Activated T-cell treated with anti-CD3 and anti-CD28 coated beads, Interleukin-2, amount 50 U/mL, for 72 hours (primary cell): ENCODE measurements around the gene PCNX1. TPM values are rescaled to one million over a fixed set of nuclear protein-coding genes. Genes with fewer than 3 reads are reported as not detected.
"Not testable (repeated sequence)": the region's sequence is repeated elsewhere in the genome, so short reads cannot be mapped to it uniquely, and the experiment has no call there.

Experiments used
- ATAC-seq, 2 donors: fragments of 150-1000 bp; cut with Tn5 transposase; replicated peaks in 1 of 2; 2 replicates each; pipeline ENCODE4 v1.10.0; 2021; ENCODE audit warnings: moderate library complexity in 2 of 2, mild to moderate bottlenecking in 1 of 2
- DNase-seq, 2 donors: peaks; one replicate each; pipeline ENCODE4 v3.0.0; 2021 to 2022; ENCODE audit warnings: mixed read lengths in 1 of 2
- H3K27ac Mint-ChIP-seq: one replicate; pipeline ENCODE4 v1.8.0; 2022; ENCODE audit warnings: mild to moderate bottlenecking, moderate library complexity, mixed read lengths
- H3K27me3 Mint-ChIP-seq: one replicate; pipeline ENCODE4 v1.8.0; 2022; ENCODE audit warnings: low read depth, mixed read lengths
- H3K36me3 Mint-ChIP-seq, 2 donors: one replicate each; pipeline ENCODE4 v1.8.0; 2022; ENCODE audit warnings: mixed read lengths in 2 of 2, mild to moderate bottlenecking in 1 of 2; ENCODE audit not compliant: insufficient read depth in 2 of 2
- H3K4me1 Mint-ChIP-seq: one replicate; pipeline ENCODE4 v1.8.0; 2022; ENCODE audit warnings: low read depth, mixed read lengths
- H3K4me3 Mint-ChIP-seq, 2 donors: one replicate each; pipeline ENCODE4 v1.8.0; 2022; ENCODE audit warnings: mild to moderate bottlenecking in 2 of 2, mixed read lengths in 2 of 2, moderate library complexity in 2 of 2
- H3K9me3 Mint-ChIP-seq, 2 donors: one replicate each; pipeline ENCODE4 v1.8.0; 2022; ENCODE audit warnings: mixed read lengths in 2 of 2
- total RNA-seq, 2 donors: library from RNA; stranded (reverse); gene quantifications; one replicate each; pipeline ENCODE4 v1.2.3, GENCODE V29; 2022

Gene PCNX1
- 10 to 100 TPM; 83.3 to 85.8 TPM for total RNA-seq

GRCh38 chr14:70907176-70907995 lies at the start of gene PCNX1:
Gene PCNX1, plus strand, starts transcription at chr14:70907459. Its CDS starts 392 bp downstream, at chr14:70907851.
- H3K27me3 Mint-ChIP-seq: no peaks in the 10 kb centered on the region
- peaks cover 1 to 5% of the 10 kb centered on the region in 2 donors for H3K36me3 Mint-ChIP-seq
- no peaks in the 10 kb centered on the region for H3K9me3 Mint-ChIP-seq
- H3K4me3 Mint-ChIP-seq: peak within 1 kb of the TSS; percentile 96 to 99
- DNase-seq (peak; percentile 93 to 94), ATAC-seq (peak; percentile 75 to 79)
- peak within 1 kb of the TSS; percentile 93 for H3K27ac Mint-ChIP-seq
- peaks cover 82% of the 10 kb centered on the region for H3K4me1 Mint-ChIP-seq

GRCh38 chr14:70857496-70857890 lies 49.8 kb upstream of the PCNX1 start:
- H3K27ac Mint-ChIP-seq: no peak overlapping the region
- no peaks in the 10 kb centered on the region for H3K36me3 Mint-ChIP-seq
- H3K4me3 Mint-ChIP-seq: no peak overlapping the region
- ATAC-seq (no peak), DNase-seq (no peak)
- peaks cover 7% of the 10 kb centered on the region for H3K27me3 Mint-ChIP-seq
- peaks cover 0 to 2% of the 10 kb centered on the region in 2 donors for H3K9me3 Mint-ChIP-seq
- H3K4me1 Mint-ChIP-seq: peaks cover 14% of the 10 kb centered on the region

- no peak overlapping the region for H3K4me3 Mint-ChIP-seq
- H3K27me3 Mint-ChIP-seq: peaks cover 12% of the 10 kb centered on the region
- H3K36me3 Mint-ChIP-seq: no peaks in the 10 kb centered on the region
- no peak for DNase-seq
- H3K4me1 Mint-ChIP-seq: peaks cover 14% of the 10 kb centered on the region
- ATAC-seq: no peak
- peaks cover 0 to 2% of the 10 kb centered on the region in 2 donors for H3K9me3 Mint-ChIP-seq
- no peak overlapping the region for H3K27ac Mint-ChIP-seq
These were observed 48.6 kb upstream of the PCNX1 start for GRCh38 chr14:70858641-70859040.

GRCh38 chr14:70866992-70867391 lies 40.3 kb upstream of the PCNX1 start:
- DNase-seq, ATAC-seq, H3K4me1 Mint-ChIP-seq, H3K9me3 Mint-ChIP-seq, H3K27me3 Mint-ChIP-seq, H3K4me3 Mint-ChIP-seq, H3K27ac Mint-ChIP-seq: not testable (repeated sequence)
- H3K36me3 Mint-ChIP-seq: peaks cover 11 to 36% of the 10 kb centered on the region in 2 donors

GRCh38 chr14:70871001-70871400 lies 36.3 kb upstream of the PCNX1 start:
- ATAC-seq (no peak), DNase-seq (no peak)
- Mint-ChIP-seq H3K27me3 (no peaks in the 10 kb centered on the region), H3K4me3 (peak overlapping the region in 1 of 2 donors; percentile 52), H3K36me3 (peaks cover 11 to 29% of the 10 kb centered on the region in 2 donors), H3K9me3 (peaks cover 6% of the 10 kb centered on the region in 2 donors), H3K27ac (no peak overlapping the region), H3K4me1 (peaks cover 22% of the 10 kb centered on the region)

GRCh38 chr14:70871863-70872677 lies 35.2 kb upstream of the PCNX1 start:
- Mint-ChIP-seq H3K9me3 (peaks cover 5 to 6% of the 10 kb centered on the region in 2 donors), H3K27ac (peak overlapping the region; percentile 95), H3K36me3 (peaks cover 11 to 25% of the 10 kb centered on the region in 2 donors), H3K4me3 (peak overlapping the region; percentile 52 to 91), H3K4me1 (peaks cover 22% of the 10 kb centered on the region), H3K27me3 (no peaks in the 10 kb centered on the region)
- no peak for DNase-seq
- ATAC-seq: peak; percentile 62 to 92

- no peak for DNase-seq
These were observed 34.6 kb upstream of the PCNX1 start for GRCh38 chr14:70872678-70873020.

GRCh38 chr14:70873627-70874026 lies 33.6 kb upstream of the PCNX1 start:
- H3K4me1 Mint-ChIP-seq: peaks cover 22% of the 10 kb centered on the region
- no peak overlapping the region for H3K4me3 Mint-ChIP-seq
- H3K27me3 Mint-ChIP-seq: no peaks in the 10 kb centered on the region
- H3K9me3 Mint-ChIP-seq: peaks cover 3 to 6% of the 10 kb centered on the region in 2 donors
- DNase-seq: no peak
- ATAC-seq: peak; percentile 39 to 40
- no peak overlapping the region for H3K27ac Mint-ChIP-seq
- peaks cover 10 to 19% of the 10 kb centered on the region in 2 donors for H3K36me3 Mint-ChIP-seq

More at GRCh38 chr14:70872678-70873020, 34.6 kb upstream of the PCNX1 start:
- H3K36me3 Mint-ChIP-seq: peaks cover 10 to 25% of the 10 kb centered on the region in 2 donors
- H3K4me1 Mint-ChIP-seq: peaks cover 22% of the 10 kb centered on the region
- H3K27me3 Mint-ChIP-seq: no peaks in the 10 kb centered on the region
- H3K4me3 Mint-ChIP-seq: peak overlapping the region; percentile 52 to 91
- peak overlapping the region; percentile 95 for H3K27ac Mint-ChIP-seq
- ATAC-seq: no peak
- H3K9me3 Mint-ChIP-seq: peaks cover 4 to 6% of the 10 kb centered on the region in 2 donors

- not testable (repeated sequence) for H3K9me3 Mint-ChIP-seq, H3K27ac Mint-ChIP-seq, H3K27me3 Mint-ChIP-seq, ATAC-seq, H3K36me3 Mint-ChIP-seq, H3K4me3 Mint-ChIP-seq, DNase-seq
- peaks cover 22% of the 10 kb centered on the region for H3K4me1 Mint-ChIP-seq
These were observed 31.3 kb upstream of the PCNX1 start for GRCh38 chr14:70875811-70876460.

- no peak for DNase-seq
- no peak overlapping the region for H3K4me3 Mint-ChIP-seq
- no peaks in the 10 kb centered on the region for H3K27me3 Mint-ChIP-seq
- no peaks in the 10 kb centered on the region for H3K36me3 Mint-ChIP-seq
- no peak overlapping the region for H3K27ac Mint-ChIP-seq
- no peak for ATAC-seq
- peaks cover 0 to 3% of the 10 kb centered on the region in 2 donors for H3K9me3 Mint-ChIP-seq
- peaks cover 35% of the 10 kb centered on the region for H3K4me1 Mint-ChIP-seq
These were observed 27.8 kb upstream of the PCNX1 start for GRCh38 chr14:70879448-70879847.

GRCh38 chr14:70880888-70881287 lies 26.4 kb upstream of the PCNX1 start:
- not testable (repeated sequence) for H3K27ac Mint-ChIP-seq, H3K27me3 Mint-ChIP-seq, ATAC-seq, DNase-seq, H3K36me3 Mint-ChIP-seq, H3K9me3 Mint-ChIP-seq, H3K4me3 Mint-ChIP-seq
- peaks cover 49% of the 10 kb centered on the region for H3K4me1 Mint-ChIP-seq

- no peaks in the 10 kb centered on the region for H3K27me3 Mint-ChIP-seq
- peaks cover 0 to 3% of the 10 kb centered on the region in 2 donors for H3K9me3 Mint-ChIP-seq
- peak overlapping the region in 1 of 2 donors; percentile 36 for H3K4me3 Mint-ChIP-seq
- H3K27ac Mint-ChIP-seq: peak overlapping the region; percentile 29
- no peaks in the 10 kb centered on the region for H3K36me3 Mint-ChIP-seq
- H3K4me1 Mint-ChIP-seq: peaks cover 57% of the 10 kb centered on the region
- ATAC-seq (no peak), DNase-seq (no peak)
These were observed 25.6 kb upstream of the PCNX1 start for GRCh38 chr14:70881549-70882177.
